NCI-H187 (cell line): Measurements from ENCODE around the gene C14orf93.

ENCODE experiments used
- DNase-seq, 2 experiments: peaks; one replicate each; lab custom pipeline; 2025; lab: John Stamatoyannopoulos, UW

The C14orf93 gene

DNA sequence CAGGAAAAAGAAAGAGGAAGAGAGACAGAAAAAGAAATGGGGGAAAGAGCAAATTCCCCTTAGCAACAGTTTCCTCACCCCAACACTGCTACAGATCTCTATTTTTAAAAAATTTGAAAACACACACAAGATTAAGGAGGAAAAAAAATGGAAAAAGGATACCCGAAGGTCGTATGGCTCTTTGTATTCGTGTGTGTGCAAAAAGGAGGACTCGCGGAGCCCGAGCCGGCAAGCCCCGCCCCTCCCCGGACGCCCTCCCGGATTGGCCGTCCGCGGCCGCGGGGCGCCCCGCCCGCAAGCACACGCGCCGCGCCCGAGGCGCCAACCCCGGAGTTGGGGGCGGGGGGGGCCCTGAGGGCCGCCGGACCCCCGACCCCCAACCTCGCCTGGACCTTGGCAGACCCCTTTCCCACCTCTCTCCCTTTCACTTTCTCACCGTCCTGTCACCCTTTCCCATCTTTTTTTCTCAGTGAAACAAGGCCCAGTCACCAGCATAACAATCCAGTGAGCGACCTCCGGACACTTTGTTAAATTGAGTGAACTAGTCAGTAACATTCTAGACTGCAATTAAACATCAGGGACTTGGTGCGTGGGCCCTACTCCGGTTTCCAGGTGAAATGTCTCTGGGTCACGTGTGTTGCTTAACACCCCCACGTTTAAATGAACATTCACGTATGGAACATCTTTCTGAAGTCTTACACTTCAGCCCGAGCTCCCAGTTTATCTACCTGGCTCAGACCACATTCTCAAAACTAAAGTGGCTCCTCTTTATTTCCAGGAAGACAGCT is at the start of gene C14orf93:
Gene C14orf93, minus strand, starts transcription at position 205 of the 788 bp plus-strand sequence. CDS start 11,120 bp downstream, outside the sequence.
- DNase-seq, result peak; percentile 43 to 84

- DNase-seq, result no peak
Measured at GRCh38 chr14:23058654-23059504, 48.9 kb upstream of the C14orf93 start.

DNA sequence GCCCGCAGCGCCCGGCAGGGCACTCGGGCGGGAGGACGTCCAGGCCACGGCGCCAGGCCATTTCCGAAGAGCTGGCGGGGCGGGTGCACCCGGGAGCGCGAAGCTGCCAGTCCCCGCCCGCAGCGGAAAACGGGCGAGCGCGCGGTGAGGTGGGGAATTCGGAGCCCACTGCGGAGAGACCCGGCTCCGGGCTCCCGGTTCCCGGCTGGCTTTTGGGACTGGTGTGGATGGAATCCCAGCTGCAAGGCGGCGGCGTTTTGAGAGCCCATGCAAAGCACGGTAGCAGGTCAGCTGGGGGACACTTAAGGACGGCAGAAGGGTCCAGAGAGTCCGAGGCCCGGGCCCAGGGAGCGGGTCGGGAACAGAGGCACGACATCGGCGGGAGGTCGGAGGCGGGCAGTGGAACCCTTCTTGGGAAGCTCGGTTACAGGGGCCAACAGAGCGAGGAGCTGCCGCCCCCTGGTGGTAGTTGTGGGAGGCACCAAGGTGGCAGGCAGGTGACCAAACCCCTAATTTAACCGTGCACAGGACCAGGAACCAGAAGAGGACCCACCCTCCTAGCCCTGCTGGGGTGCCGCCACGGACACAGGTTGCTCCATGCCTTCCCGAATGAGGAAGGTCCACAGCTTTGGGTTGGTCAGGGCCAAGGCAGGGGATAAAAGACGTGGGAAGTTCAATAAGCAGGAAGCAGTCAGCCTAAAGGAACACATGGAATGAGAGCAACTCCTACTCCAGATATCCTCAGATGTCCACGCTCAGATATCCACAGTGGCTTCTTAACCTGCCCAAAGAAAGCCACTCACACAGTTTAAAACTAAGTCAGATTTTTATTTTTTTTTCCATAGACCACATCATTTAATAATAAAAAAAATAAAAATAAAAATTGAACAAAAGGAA is 48.1 kb upstream of the C14orf93 start:
- no peak for DNase-seq

DNA sequence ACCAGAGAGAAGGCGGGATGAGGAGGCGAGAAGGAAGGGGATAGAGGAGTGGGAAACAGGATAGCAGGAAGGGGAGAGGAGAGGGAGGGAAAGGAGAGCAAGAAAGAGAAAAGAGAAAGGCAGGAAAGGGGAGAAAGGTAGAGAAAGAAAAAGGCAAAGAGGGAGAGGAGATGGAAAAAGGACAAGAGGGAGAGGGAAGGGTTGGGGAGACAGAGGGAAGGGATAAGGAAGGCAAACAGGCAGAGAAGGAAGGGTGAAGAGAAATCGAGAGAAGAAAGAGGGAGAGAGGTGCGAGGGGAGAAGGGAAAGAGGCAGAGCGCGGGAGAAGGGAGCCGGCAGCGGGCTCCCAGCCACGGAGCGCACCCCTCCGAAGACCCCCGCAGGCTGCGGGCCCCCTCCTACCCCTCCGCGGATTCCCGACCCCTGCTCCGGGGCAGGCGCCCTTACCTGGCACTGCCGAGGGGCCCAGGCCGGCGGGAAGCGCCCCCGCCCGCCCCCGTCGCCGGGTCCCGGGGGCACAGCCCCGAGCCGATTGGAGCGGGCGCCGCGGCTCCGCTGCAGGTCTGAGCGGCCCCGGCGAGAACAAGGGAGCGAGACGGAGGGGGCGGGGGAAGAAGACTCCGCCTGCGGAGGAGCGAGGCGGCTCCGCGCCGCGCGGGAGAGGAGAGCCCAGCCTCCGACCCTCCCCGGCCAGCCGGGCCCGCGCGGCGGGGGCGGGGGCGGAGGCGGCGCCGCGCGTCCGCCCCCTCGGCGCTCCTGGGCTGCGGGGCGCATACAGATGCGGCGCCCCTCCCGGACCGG is 47.2 kb upstream of the C14orf93 start, which contains the start of gene CDH24:
Gene CDH24, minus strand, starts transcription at position 565 of the 801 bp plus-strand sequence. CDS start 1,787 bp downstream, outside the sequence.
- DNase-seq, result no peak

DNA sequence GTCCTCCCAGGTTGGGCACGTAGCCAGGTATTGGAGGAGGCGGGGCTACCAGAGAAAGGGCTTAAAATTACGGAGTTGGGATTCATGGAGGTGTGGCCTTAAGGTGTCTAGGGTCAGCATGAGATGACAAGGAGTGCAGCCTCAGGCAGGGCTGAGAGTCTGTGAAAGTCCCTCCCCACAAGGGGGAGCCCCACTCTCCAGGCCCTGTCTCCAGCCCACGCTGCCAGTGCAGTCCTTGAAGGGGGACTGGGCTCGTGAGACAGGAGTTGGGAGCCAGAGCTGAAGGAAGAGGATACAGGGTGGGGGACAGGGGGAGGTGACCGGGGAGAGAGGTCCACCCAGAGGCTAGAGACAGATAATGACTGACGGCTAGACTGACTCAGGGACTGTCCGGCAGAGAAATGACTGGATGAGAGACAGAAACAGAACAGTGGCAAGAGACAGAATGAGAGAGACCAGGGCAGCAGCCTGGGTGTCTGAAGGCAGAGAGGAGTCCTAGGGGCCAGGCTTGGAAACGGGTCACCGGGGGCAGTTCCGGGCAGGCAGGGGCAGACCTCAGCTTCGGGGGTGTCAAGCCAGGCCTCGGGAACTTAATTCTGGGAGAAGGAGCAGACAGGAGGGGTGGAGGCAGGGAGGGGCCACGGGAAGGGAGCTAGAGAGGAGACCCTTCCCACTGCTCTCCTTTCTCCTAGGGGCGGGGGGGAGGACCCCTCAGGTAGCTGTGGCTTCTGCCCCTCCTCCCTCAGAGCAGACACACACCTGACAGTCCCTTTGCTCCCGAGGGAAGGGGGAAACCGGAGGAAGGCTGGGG is 46.4 kb upstream of the C14orf93 start:
- no peak for DNase-seq

GRCh38 chr14:23055621-23056144 is 45.7 kb upstream of the C14orf93 start:
- no peak for DNase-seq

DNA sequence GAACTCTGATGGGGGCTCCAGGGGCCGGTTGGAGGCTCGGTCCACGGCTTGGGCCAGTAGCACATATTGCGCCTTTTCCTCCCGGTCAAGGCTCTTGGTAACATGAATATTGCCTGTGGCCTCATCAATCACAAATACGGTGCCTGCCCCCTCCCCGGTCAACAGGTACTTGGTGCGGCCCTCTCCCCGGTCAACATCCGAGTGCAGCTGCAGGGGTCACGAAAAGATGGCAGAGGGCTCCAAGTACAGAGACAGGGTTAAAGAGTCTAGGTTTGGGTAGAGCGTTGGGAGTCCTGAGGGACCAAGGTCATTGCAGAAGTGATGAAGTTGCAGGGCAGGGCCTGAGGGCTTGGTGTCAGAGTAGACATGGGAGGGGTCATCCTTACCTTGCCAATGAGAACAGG is 45.2 kb upstream of the C14orf93 start:
- DNase-seq, result no peak

GRCh38 chr14:23054000-23054811 is 44.3 kb upstream of the C14orf93 start:
- DNase-seq, result no peak

DNA sequence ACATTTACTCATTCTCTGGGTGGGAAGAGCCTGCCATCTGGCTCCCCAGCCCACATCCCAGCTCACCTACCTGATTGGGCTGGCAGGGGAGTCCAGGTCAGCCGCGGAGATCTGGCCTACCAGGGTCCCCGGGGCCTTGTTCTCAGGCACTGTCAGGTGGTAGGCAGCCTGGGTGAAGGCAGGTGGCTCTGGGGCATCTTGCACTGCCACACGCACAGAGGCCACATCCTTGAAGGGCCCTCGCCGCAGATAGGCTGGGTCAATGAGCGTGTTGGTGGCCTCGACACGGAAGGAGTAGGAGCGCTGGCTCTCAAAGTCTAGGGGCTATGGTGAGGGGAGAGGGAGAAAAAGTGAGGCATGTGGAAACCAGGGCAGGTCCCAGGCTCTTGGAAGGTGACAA is 43.5 kb upstream of the C14orf93 start:
- DNase-seq, result no peak

- DNase-seq, result no peak
Measured at GRCh38 chr14:23052671-23053070, 42.7 kb upstream of the C14orf93 start.

GRCh38 chr14:23052182-23052623 is 42.3 kb upstream of the C14orf93 start:
- no peak for DNase-seq

DNA sequence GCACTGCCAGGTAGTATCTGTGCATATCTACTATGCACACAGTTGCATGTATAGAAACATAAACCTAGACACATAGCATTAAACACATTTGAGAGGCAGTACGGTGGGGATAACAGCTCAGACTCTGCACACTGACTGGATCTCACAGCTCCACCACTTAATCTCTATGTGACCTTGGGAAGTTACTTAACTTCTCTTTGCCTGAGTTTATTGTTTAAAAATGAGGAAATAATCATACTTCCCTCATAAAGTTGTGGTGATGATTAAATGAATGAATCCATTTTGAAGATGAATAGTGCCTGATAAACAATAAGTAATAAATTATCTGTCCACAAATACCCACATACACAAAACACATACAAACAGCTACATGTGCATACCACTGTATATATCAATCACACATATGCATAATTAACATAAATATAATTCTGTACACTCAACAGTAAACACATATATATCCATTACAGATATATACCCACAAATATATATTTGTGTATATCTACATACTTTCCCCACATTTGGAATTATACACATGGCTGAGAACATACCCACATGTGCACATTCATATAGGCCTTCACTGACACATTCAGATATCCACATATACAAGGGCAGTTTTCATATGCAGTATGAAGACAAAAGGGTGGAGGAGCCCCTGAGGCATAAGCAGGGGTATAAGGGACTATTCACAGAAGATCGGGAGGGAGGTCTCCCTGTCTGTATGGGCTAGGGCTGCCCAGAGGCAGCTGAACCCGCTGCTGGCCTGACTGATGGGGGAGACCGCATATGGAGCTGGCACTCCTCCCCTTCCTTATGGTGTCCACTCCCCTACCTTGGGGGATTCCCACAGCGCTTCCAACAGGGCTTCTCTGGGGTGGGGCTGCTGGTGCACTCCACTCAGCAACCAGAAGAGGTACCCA is 41.5 kb upstream of the C14orf93 start:
- DNase-seq, result no peak

DNA sequence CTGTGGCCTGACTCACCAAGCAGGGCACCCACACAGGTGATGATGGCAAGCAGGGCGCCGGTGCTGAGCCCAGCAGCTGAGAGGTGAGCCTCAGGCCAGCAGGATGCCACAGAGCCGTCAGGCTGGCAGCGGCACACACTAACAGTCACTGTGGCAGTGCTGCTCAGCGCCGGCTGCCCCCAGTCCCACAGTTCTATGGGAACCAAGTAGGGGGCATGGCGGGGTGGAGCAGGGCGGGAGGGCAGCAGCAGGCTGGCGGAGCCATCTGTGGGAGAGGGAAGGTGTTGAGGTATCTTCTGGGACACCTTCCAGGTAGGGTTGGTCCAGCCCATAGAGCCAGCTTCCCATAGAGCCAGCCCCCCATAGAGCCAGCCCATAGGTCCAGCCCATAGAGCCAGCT is 39.1 kb upstream of the C14orf93 start:
- DNase-seq, result no peak

DNA sequence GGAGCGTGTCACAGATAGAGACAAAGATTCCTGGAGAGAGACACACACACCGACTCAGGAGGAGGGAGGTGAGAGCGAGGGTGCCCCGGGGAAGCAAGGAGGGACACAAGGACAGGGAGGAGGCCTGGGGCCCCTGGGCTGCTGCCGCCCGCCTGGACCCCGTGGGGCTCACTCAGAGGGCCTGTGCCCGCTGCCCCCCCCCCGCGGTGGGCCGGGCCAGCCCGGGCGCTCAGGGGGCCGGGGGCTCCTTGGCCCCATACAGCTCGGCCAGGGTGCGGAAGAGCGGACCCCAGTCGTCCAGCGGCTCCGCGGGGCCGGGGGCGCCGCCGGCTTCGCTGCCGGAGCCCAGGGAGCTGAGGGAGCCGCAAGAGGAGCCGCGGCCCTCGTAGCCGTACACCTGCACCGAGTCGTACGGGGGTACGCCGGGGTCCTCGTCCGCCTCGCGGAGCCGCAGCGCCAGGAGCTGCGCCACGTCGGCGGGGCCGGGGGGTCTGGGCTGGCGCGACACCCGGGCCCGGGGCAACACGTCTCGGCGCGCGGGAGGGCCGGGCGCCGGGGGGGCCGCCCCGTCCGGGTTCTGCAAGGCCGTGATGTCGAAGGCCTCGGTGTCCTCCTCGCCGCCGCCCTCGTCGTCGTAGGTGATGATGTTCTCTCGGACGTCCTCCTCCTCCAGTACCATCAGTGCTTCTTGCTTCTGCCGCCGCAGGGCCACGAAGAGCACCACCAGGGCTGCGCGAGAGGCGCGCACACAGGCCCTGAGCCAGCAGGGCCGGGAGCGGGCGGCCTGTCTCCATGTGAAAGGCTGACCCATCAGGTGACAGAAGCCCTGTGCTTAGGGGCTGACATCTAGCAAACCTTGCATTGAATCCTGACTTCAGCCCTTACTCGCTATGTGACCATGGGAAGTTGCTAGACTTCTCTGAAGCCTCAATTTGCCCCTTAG is 38.1 kb upstream of the C14orf93 start:
- no peak for DNase-seq

DNA sequence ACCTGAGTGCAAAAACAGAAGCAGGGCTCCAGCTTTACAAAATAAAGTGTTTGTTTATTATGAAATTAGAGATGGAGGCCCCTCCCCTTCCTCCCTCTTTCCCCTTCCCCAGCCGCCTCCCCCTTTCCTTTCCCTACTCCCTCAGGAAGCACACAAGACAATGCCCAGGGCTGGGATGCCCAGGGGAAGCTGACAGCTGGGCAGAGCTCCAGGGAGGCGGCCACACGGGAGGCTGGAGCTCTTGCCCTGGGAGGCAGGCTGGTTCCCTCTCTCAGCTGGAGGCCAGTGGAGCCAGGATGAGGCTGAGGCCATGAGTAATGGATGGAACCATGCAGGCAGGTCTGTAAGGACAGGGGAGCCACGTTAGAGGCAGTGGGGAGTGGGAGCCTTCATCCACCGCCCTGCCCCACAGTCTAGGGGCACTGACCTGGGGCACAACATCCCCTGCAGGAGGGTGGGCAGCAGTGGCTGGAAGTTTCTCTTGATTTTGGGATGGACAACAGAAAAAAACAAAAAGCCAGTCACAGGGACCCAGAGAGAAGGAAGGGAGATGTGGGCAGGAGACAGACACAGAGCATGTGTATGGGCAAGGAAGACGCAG is 37.2 kb upstream of the C14orf93 start:
- DNase-seq, result no peak
